ENCODE results near the gene ZGLP1.
"Not testable (repeated sequence)": the region's sequence is repeated elsewhere in the genome, so short reads cannot be mapped to it uniquely, and the experiment has no call there.

ZGLP1 gene

DNA sequence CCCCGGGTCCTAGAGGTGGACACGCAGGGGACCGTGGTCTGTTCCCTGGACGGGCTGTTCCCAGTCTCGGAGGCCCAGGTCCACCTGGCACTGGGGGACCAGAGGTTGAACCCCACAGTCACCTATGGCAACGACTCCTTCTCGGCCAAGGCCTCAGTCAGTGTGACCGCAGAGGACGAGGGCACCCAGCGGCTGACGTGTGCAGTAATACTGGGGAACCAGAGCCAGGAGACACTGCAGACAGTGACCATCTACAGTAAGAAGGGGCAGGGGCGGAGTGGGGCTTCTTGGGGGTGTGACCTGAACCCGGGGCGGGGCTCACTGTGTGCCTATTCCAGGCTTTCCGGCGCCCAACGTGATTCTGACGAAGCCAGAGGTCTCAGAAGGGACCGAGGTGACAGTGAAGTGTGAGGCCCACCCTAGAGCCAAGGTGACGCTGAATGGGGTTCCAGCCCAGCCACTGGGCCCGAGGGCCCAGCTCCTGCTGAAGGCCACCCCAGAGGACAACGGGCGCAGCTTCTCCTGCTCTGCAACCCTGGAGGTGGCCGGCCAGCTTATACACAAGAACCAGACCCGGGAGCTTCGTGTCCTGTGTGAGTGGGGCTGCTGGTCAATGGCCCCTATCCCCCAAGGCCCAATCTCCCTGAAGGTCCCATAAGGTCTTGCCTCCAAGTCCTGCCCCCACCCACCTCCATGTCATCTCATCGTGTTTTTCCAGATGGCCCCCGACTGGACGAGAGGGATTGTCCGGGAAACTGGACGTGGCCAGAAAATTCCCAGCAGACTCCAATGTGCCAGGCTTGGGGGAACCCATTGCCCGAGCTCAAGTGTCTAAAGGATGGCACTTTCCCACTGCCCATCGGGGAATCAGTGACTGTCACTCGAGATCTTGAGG, 25.3 kb downstream of the ZGLP1 start:
- Mint-ChIP-seq H3K27ac (no peak overlapping the region), H3K36me3 (ENCODE audit: low read depth) (peaks cover 7% of the 10 kb centered on the region), H3K4me1 (peaks cover 23% of the 10 kb centered on the region), H3K9me3 (no peaks in the 10 kb centered on the region), H3K4me3 (no peak overlapping the region), H3K27me3 (ENCODE audit: low read depth, poor library complexity) (peaks cover 55% of the 10 kb centered on the region)
- TF ChIP-seq, protein P1, sequence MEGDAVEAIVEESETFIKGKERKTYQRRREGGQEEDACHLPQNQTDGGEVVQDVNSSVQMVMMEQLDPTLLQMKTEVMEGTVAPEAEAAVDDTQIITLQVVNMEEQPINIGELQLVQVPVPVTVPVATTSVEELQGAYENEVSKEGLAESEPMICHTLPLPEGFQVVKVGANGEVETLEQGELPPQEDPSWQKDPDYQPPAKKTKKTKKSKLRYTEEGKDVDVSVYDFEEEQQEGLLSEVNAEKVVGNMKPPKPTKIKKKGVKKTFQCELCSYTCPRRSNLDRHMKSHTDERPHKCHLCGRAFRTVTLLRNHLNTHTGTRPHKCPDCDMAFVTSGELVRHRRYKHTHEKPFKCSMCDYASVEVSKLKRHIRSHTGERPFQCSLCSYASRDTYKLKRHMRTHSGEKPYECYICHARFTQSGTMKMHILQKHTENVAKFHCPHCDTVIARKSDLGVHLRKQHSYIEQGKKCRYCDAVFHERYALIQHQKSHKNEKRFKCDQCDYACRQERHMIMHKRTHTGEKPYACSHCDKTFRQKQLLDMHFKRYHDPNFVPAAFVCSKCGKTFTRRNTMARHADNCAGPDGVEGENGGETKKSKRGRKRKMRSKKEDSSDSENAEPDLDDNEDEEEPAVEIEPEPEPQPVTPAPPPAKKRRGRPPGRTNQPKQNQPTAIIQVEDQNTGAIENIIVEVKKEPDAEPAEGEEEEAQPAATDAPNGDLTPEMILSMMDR (IDR thresholded peaks at IDR 0.05) = no peak
- DNase-seq = no peak

DNA sequence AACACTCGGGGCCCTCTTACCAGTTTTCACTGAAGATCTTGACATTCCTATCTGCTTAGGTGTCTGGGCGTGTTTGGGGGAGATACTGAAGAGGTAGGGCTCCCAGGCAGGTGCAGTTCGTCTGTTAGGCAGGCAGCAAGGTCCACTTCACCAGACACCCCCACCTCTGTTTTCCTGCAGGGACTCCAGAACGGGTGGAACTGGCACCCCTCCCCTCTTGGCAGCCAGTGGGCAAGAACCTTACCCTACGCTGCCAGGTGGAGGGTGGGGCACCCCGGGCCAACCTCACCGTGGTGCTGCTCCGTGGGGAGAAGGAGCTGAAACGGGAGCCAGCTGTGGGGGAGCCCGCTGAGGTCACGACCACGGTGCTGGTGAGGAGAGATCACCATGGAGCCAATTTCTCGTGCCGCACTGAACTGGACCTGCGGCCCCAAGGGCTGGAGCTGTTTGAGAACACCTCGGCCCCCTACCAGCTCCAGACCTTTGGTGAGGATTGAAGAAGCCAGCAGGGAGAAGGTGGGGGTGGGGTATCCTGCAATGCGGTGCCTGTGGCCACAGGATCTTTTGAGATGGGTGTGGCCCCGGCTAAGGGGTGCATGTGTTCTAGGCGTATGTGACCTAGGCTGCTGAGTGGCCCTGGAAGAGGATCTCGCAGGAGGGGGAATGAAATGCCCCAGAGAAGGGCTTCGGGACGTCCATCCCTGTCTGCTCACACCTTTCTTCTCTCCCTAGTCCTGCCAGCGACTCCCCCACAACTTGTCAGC, 26.1 kb downstream of the ZGLP1 start:
- peaks cover 47% of the 10 kb centered on the region for H3K27me3 Mint-ChIP-seq (ENCODE audit: low read depth, poor library complexity)
- TF ChIP-seq, protein P1 (IDR thresholded peaks at IDR 0.05) = no peak
- H3K36me3 Mint-ChIP-seq (ENCODE audit: low read depth) = peaks cover 7% of the 10 kb centered on the region
- DNase-seq = no peak
- no peak overlapping the region for H3K27ac Mint-ChIP-seq
- no peaks in the 10 kb centered on the region for H3K9me3 Mint-ChIP-seq
- H3K4me1 Mint-ChIP-seq = peaks cover 18% of the 10 kb centered on the region
- no peak overlapping the region for H3K4me3 Mint-ChIP-seq

DNA sequence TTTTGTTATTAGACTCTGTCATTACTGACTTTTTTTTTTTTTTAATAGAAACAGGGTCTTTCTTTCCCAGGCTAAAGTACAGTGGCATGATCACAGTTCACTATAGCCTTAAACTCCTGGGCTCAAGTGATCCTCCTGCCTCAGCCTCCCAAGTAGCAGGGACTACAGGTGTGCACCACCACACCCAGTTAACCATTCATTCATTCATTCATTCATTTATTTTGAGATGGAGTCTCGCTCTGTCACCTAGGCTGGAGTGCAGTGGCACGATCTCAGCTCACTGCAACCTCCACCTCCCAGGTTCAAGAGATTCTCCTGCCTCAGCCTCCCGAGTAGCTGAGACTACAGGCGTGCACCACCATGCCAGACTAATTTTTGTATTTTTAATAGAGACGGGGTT, 27.6 kb downstream of the ZGLP1 start:
- DNase-seq = not testable (repeated sequence)
- peaks cover 35% of the 10 kb centered on the region for H3K27me3 Mint-ChIP-seq (ENCODE audit: low read depth, poor library complexity)

DNA sequence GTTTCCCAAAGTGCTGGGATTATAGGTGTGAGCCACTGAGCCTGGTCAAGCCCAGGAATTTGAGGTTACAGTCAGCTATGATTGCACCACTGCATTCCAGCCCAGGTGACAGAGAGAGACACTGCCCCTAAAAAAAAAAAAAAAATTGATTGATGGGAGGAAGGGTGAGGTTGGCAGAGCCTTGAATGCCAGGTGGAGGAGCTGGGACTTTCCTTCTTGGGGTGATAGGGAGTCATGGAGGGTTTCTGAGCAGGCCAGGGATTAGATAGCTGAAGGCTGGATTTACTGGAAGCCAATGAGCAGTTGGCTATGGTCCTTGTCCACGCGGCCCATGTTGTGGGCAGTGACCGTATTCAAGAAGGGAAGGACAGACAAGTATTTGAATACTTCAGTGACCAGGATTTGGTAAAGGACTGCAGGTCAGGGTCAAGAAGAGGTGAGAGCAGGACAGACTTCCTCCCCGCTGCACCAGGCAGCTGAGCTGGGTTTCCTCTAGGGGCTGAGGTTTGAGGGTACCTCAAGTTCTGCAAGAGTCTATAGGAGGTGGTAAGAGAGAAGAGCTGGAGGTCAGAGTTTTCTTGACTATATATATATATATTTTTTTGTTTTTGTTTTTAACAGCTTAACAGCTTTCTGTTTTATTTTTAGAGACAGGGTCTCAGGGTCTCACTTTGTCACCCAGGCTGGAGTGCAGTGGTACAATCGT, 29.7 kb downstream of the ZGLP1 start:
- no peak for DNase-seq
- Mint-ChIP-seq H3K4me1 (peaks cover 6% of the 10 kb centered on the region), H3K36me3 (ENCODE audit: low read depth) (peaks cover 2% of the 10 kb centered on the region), H3K27ac (no peak overlapping the region), H3K4me3 (no peak overlapping the region), H3K9me3 (no peaks in the 10 kb centered on the region), H3K27me3 (ENCODE audit: low read depth, poor library complexity) (peaks cover 18% of the 10 kb centered on the region)
- TF ChIP-seq, protein P1 (IDR thresholded peaks at IDR 0.05) = no peak

More for the DNA sequence above, 27.6 kb downstream of the ZGLP1 start:
- not testable (repeated sequence) for H3K9me3 Mint-ChIP-seq; H3K4me3 Mint-ChIP-seq; H3K36me3 Mint-ChIP-seq (ENCODE audit: low read depth); H3K27ac Mint-ChIP-seq
- H3K4me1 Mint-ChIP-seq = peaks cover 16% of the 10 kb centered on the region

DNA sequence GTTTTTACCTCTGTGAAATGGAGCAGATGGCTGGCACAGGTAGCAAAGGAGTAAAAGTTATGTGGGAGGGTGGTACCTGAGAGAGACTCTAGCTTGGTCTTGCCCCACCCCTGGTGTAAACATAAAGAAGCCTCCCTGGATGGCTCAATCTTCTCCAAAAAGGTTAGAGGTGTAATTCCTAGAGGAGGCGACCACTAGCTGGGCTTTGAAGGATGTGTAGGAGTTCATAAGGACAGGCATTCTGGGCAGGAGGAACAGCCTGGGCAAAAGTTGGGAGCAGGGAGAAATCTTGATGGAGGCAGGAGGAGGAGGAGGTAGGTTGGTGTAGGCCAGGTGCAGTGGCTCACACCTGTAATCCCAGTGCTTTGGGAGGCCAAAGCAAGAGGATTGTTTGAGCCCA, 30.7 kb downstream of the ZGLP1 start:
- H3K36me3 Mint-ChIP-seq (ENCODE audit: low read depth) = no peaks in the 10 kb centered on the region
- no peaks in the 10 kb centered on the region for H3K9me3 Mint-ChIP-seq
- no peak overlapping the region for H3K4me3 Mint-ChIP-seq
- peaks cover 6% of the 10 kb centered on the region for H3K4me1 Mint-ChIP-seq
- peaks cover 26% of the 10 kb centered on the region for H3K27me3 Mint-ChIP-seq (ENCODE audit: low read depth, poor library complexity)
- H3K27ac Mint-ChIP-seq = no peak overlapping the region
- TF ChIP-seq, protein P1 (IDR thresholded peaks at IDR 0.05) = no peak
- no peak for DNase-seq

All from nephron progenitor cell (in vitro differentiated cells).